Stimulated activated CD8-positive, alpha-beta memory T cell treated with anti-CD3 and anti-CD28 coated beads, Interleukin-4, amount 100 ng/mL, for 1 hour (primary cell): Measurements from ENCODE around the gene EXO1.
"Not testable (repeated sequence)": the region's sequence is repeated elsewhere in the genome, so short reads cannot be mapped to it uniquely, and the experiment has no call there.

Experiments
- DNase-seq, 2 donors: peaks; one replicate each; pipeline ENCODE4 v3.0.0-alpha.2; 2020; ENCODE audit warnings: low read depth in 2 of 2, low spot score in 1 of 2

EXO1 gene

GRCh38 chr1:241834733-241835377, 13.1 kb upstream of the EXO1 start:
- DNase-seq, result no peak

GRCh38 chr1:241836941-241837340, 11.1 kb upstream of the EXO1 start:
- no peak for DNase-seq

DNA sequence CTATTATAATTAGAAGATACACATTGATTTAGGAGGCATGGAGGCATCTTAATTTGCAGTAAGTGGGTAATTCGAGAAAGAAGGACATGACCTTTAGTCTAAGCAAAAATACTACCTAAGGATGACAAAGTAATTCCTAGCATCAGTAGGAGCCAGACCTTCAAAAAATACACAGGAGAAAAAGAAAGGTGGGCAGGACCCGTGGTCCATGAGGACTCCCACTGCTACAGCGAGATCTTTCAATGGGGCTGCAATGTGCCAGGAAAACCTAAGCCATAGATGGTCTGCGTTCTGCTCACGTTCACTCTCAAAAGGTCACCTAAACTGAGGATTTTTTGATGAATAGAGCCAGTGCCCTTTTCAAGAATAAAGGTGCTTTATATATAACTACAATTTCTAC, 10.6 kb upstream of the EXO1 start:
- DNase-seq, result no peak

GRCh38 chr1:241837901-241838300, 10.1 kb upstream of the EXO1 start:
- DNase-seq, result no peak

DNA sequence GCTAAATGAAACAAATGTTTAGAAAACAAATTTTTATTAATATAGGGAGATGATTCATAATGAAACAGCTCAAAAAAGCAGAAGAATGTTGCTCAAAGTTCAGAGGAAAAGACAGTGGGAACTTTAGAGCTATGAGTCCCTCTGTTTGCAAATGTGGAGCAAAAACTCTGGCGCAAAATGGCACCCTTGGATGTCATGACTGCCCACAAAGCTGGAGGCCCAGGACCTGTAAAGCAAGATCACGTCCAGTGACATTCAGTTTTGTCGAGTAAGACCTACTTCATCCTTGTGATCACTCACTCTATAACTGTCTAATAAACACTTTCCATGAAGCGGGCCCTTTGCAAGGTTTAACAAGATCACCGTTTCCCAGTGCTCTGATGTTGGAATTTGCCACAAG, 9.1 kb upstream of the EXO1 start:
- DNase-seq, result no peak

DNA sequence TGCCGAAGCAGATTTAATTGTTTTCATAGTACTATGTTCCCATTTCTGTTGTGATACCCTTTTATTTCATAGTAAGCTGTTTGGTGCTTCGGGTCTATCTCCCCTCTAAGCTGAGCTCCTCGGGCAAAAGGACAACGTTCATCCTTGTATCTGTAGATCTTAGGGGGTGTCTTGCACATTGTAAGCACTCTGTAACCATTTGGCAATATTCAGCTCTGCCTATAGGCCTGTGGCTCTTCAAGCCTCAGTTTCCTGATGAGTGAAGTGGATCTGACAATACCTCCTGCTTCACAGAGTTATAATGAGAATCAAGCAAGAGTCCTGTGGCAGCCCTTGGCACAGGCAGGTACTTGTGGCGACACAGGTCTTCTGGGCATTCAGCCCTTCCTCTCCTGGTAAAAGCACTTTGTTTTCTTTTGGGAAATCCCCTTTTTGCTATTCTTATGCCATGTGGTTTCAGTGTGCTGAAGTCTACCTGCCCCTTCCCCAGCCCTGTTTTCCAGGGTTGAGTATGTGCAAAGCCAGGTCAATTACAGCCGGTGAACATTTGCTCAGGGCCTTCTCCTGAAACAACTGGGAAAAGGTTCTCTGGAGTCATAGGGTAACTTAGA, 8.5 kb upstream of the EXO1 start:
- DNase-seq, result no peak

DNA sequence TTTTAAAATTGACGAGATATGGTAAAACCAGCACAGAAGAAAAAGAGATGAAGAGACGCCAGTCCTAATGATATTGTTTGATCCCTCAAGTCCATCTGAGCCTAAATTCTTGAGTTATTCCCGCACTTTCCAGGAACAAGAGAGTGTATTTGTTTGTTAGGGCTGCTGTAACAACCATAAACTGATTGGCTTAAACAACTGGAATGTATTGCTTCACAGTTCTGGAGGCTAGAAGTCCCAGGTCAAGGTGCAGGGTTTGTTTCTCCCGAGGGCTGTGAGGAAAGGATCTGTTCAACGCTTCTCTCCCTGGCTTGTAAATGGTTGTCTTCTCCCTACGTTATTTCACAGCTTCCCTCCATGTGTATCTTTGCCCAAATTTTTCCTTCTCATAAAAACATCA, 7.8 kb upstream of the EXO1 start:
- no peak for DNase-seq

GRCh38 chr1:241841691-241842090, 6.3 kb upstream of the EXO1 start:
- no peak for DNase-seq

- no peak for DNase-seq
Measured at GRCh38 chr1:241842565-241842964, 5.4 kb upstream of the EXO1 start.

DNA sequence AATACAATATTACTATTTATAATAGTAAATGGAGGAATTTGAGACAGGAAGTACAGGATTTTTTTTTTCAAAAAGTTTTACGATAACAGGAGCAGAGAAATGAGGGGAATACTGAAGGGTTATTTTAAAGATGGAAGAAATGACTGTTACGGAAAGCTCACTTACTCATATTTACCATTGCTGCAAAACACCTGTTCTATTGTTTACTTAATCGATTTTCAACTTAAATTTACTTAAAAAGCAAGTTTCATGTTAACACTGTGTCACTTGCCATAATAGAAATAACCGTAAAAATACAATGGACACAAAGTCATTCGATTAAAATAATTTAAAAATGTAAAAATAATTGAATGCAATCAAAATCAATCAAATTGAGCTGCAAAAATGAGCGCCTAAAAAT, 3.4 kb upstream of the EXO1 start:
- DNase-seq, result no peak

- DNase-seq, result no peak
Measured at GRCh38 chr1:241846375-241846774, 1.6 kb upstream of the EXO1 start.

- DNase-seq, result no peak
Measured at GRCh38 chr1:241846862-241847539, 1.0 kb upstream of the EXO1 start.

- no peak for DNase-seq
Measured at GRCh38 chr1:241847540-241847795, 536 bp upstream of the EXO1 start.

- DNase-seq, result no peak
Measured at GRCh38 chr1:241848686-241849344, 811 bp downstream of the EXO1 start.

GRCh38 chr1:241849345-241849695, 1.3 kb downstream of the EXO1 start:
- no peak for DNase-seq

DNA sequence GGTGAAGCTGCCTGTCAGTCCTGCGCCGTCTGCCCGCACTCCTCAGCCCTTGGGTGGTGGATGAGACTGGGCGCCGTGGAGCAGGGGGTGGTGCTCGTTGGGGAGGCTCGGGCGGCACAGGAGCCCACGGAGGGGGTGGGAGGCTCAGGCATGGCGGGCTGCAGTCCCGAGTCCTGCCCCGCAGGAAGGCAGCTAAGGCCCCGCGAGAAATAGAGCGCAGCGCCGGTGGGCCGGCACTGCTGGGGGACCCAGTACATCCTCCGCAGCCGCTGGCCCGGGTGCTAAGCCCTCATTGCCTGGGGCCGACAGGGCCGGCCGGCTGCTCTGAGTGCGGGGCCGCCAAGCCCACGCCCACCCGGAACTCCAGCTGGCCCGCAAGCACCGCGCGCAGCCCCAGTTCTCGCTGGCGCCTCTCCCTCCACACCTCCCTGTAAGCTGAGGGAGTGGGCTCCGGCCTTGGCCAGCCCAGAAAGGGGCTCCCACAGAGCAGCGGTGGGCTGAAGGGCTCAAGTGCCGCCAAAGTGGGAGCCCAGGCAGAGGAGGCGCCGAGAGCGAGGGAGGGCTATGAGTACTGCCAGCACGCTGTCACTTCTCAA, 7.6 kb downstream of the EXO1 start:
- DNase-seq, result not testable (repeated sequence)

GRCh38 chr1:241857131-241857530, 9.1 kb downstream of the EXO1 start:
- DNase-seq, result no peak

DNA sequence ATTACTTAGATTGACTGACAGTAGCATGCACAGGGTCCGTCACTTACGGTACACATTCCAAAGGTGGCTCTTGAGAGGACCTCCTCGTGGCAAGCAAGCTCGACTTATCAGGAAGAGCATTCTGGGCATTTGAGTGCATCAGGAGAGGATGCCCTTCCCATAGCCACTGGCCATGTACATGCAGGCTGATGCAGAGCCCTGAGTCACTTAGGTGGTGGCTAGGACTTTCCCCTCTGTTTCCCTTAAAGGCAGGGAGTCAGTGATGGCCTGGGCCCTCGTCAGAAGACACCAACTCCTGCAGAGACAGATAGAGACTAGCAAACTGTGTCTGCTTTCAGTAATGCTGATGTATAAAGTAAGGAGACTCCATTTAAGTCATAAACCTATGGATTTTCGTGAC, 12.9 kb downstream of the EXO1 start:
- no peak for DNase-seq

- DNase-seq, result no peak
Measured at GRCh38 chr1:241869022-241869421, 21.0 kb downstream of the EXO1 start.

- no peak for DNase-seq
Measured at GRCh38 chr1:241870336-241870735, 22.3 kb downstream of the EXO1 start.

DNA sequence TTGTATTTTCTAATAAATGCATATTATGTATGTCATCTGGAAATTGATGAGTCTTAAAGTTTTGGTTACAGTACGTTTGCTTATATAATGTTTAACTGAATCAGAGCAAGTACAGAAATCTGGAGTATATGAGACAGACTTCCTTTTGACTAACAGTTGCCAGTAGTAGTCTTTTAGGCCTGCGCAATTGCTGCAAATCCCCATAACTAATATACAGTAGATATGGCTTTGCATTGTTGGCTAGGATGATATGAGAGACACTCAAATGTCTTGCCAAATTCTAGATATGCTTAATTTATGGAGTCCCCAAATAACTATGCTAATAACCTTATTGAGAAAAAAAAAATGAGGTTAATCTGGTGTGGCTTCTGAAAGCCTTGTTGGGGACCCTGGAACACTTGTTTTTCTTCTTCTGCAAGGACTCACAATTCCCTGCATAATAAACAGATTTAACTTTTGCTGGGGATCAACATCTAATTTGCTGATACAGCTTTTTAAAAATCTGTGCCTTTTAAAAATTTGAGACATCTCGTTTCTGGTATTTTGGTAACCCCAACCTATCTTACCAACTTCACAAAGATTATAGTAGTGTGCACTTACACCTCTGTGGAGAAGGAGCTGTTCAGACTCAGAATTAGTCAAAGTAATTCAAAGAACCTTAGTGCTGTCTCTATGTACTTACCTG, 22.9 kb downstream of the EXO1 start:
- DNase-seq, result no peak

GRCh38 chr1:241881440-241881839, 33.4 kb downstream of the EXO1 start:
- no peak for DNase-seq
